GM21423 (cell line): ENCODE data around the gene NRXN2.
A peak's percentile ranks its signal among the peaks of the same experiment; 100 is the strongest.

Experiments
- ATAC-seq: cut with Tn5 transposase; IDR thresholded peaks from one replicate; pipeline ENCODE4 v1.9.1; 2021; ENCODE audit warnings: mild to moderate bottlenecking, moderate library complexity; ENCODE audit not compliant: unreplicated experiment

NRXN2 gene

DNA sequence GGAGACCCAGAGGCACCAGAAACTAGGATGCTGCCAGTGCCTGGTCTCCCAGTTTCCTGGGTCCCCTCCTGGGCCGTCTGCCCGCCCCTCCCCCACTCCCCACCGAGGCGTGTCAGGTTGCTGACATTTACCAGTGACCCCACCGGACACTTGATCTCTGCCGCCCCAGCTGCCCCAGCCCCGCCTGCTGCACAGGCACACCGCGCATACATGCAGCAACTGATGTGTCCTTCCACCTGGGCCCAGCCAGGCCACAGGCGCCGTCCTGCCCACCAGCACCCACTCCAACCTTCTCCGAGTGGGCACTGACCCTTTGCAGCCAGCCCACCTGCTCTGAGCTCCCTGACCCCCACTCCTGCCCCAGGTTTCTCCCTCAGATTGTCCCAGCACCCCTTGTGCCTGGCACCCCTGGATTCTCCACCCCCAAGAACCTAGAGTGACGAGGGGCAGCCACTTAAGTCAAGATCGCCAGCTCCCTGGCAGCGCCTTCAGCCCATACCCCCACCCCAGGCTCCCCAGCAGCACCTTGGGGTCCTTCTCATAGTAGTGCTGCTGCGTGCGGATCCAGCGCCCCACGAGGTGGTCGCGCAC, 36.2 kb upstream of the NRXN2 start:
- ATAC-seq: no peak

DNA sequence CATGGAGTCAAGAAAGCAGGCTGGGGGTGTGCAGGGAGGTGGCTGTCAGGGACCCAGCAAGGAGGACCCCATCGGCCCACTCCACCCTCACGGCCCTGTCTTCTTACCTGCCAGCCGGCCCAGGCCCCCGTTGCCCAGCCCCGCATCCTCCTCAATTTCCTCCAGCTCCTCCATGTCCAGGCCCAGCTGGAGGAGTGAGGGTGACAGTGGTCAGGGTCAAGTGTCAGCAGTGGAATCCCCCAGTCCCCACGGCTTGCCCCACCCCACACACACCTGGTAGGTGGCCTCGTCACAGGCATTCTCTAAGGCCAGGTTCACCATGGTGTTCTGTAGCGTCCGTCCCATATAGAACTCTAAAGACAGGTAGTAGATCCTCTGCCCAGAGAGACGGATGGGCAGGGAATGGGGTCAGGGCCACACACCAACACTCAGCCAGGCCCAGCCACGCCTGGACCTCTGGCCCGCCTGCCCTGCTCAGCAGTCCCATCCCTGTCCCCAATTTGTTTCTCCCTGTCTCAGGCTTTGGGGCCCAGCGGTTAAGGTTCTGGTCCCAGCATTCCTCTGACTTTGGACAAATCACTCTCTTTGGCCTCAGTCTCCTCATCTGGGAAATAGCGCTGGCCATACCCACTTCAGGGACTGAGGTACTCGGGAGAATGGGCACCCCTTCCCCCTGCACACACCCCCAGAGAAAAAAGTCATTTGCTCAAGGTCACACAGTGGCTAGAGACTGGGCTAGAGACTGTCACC, 35.5 kb upstream of the NRXN2 start:
- ATAC-seq: no peak

DNA sequence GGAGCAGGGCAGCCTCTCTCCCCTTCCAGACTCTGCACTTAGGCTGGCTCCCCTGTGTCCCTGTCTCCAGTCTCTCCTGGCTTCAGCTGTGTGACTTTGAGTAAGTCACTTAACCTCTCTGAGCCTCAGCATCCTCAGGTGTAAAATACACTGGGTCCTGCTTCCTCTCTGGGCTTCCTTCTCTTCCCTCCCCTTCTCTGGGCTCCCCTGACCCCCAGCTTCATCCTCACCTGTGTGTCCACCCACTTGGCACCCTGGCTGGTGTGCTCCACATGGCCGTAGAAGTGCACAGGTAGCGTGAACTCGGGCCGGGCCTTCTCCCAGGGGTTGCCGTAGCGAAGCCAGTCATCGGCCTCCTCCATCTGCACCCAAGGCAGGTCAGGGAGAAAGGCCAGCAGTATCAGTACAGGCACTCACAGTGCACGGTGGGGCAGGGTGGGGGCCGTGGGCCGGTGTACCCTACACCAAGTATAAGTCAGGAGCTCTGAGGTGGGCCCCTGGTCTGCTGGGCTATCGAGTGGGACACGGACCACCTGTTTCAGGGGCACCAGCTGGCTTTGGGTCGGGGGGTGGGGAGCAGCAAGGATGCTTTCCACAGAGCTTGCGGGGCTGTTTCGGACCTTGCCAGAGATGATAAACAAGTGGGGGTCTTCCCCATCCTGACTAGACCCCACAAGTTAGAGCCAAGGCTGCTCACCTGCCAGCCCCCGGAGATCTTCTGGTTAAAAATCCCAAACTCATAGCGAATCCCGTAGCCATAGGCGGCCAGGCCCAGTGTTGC, 34.7 kb upstream of the NRXN2 start:
- no peak for ATAC-seq

DNA sequence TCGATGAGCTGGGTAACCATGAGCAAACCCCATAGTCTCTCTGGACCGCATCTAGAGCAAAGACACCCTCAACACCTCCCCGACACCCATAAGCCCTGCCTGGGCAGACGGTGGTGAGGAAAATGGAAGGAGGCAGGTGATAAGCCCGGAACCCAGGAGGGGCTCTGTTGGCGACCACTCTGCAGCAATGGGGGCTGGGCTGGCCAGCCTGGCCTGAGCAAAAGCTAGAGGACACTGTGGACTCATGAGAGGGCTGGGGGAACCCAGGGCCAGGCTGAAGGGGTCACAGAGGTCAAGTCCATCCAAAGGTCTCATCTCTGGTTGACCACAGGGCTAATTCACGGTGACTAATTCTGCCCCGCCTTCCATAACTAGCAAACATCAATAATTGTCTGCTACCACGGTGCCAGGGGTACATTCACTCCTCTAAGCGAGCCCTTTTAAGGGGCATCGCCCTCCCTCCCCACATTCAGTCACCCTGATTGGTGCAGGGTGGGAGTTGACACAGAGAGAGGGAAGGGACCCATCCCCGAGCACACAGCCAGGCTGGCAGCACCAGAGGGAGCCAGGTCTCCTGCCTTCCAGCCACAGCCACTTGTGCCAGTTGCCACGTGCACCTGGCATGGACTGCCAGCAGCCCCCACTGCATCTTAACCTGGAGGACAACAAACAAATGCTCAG, 32.8 kb upstream of the NRXN2 start:
- ATAC-seq: no peak

DNA sequence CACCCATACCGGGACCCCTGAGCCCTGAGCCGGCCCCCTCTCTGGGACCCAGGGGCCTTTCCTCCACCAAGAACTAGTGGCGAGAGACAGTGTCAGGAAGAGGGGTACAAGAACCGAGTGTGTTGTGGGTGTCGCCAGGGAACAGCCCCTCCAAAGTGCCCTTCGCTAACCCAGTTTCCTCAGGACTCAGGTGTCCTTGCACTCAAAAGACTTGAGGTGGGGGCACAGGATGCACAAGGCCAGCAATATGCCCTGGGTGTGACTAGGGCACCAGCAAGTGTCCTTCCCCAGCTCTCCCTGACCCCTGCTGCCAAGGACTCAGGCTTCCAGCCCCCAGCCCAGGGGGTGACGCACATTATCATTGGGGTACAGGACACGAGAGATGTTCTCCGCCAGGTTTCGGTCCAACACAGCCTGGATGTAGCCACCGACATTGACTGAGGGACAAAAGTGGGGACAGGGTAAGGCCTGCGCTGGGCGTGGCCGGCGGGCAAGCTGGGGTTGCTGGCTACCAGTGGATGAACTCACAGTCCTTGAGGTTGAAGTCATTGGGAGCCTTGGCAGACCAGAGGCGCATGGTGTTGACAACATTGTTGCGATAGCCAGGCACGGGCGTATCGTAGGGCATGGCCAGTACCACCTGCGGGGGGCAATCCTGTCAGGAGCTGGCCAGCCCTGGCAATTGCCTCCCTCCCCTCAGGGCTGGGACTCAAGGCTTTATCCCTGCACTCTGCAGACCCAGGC, 32.1 kb upstream of the NRXN2 start:
- ATAC-seq: no peak

DNA sequence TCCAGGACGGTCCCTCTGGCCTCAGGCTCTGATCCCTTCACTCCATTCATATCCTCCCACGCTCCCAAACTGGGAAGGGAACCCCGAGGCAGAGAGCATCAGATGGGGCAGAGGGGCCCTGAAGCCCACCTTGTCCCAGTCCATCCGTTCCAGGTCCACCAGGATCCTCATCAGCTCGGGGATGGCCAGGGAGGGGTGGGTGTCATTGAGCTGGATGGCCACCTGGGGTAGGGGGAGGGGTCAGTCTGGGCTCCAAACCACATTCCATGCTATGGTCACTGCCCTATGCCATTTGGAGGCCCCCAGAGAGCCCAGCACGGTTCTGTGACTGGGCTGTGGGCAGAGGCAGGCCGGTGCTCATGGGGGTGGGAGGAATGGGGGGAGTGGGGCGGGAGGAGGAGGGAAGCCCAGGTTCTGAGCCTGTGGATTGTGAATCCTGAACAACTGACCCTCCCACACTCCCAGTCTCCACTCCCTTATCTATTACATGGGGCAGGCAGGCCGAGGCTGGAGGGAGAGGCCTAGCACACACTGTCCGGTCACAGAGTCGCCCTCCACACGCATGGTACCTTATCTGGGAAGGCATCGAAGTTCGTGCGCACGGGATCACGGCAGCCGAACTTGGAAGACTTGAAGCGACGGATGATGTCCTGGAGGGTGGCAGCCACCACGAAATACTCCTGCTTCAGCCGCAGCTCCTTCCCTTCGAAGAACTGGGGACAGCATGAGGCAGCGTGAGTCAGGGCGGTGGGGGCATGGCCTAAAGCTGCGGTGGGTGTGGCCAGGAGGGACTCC, 31.3 kb upstream of the NRXN2 start:
- no peak for ATAC-seq

DNA sequence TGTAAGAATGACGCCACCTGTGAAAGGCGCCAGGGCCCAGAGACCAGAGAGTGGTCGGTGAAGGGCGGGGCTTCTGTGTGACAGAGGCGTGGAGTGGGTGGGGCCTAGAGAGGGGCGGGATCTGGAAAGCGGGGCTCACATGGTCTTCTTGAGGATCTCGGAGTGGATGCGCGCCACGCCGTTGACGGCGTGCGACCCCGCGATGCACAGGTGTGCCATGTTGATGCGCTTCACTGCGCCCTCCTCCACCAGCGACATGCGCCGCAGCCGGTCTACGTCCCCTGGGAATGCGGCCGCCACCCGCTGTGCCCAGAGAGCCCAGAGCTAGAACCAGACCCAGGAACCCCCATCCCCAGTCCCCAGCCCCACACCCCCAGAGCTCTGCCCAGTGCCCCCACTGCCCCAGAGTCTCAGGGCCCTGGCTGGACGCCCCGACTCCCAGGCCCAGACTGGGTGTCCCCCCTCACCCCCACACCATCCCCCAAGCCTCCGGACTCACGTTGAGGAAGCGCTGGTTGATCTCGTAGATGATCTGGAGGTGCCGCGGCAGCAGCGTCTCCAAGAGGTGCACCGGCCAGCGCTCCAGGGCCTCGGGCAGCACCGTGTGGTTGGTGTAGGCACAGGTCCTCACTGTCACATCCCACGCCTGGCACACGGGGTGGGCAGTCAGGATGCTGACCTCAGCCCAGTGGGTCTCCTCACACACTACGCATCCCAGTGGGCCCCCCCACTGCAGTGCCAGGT, 30.6 kb upstream of the NRXN2 start:
- ATAC-seq: no peak

DNA sequence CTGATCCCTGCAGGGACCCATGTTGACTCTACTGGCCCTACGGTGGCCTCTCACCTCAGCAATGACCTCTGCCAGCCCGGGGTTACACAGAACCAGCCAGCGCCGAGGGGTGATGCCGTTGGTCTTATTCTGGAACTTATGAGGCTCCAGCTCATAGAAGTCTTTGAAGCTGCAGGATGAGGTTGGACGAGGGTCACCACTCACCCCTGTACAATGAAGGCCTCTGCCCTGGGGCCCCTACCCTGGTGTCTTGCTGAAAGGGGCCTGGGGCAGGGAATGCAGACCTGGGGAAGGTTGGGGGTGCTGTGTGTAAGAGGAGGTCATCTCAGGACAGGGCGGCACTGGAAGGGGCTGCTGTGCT, 30.0 kb upstream of the NRXN2 start:
- ATAC-seq: no peak

DNA sequence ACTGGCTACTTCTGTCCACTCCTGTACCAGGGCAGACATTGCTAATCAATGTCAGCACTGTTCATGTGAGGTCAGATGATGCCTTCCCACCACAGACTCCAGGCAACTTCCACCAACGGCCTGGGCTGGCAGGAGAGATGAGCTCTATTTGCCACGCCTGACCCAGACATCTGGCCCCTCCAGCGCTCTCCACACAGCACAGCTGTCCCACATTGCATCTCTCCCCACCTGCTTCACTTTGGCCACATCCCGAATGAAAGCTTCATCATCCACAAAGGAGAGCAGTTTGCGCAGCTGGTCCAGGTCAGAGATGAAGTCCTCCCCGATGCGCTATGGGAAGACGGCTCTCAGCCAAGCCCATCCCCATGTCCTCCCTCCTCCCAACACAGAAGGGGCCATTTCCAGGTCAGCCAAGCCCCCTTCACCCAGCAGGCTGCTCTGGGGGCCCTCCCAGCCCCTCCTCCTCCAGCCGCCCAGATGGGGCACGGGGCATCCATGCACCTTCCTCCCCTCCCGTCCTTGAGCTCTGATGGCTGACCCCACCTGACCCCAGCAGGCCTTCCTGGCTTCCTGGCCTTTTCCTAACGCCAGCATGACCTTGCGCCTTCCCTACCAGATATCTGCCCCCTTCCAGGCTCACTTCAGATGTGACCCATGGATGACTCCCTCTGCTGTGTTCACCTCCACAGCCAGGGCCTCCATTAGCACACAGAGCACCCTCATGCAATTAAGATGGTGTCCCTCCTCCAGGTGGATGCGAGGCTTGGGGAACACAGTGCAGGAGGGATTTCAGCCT, 29.4 kb upstream of the NRXN2 start:
- no peak for ATAC-seq

DNA sequence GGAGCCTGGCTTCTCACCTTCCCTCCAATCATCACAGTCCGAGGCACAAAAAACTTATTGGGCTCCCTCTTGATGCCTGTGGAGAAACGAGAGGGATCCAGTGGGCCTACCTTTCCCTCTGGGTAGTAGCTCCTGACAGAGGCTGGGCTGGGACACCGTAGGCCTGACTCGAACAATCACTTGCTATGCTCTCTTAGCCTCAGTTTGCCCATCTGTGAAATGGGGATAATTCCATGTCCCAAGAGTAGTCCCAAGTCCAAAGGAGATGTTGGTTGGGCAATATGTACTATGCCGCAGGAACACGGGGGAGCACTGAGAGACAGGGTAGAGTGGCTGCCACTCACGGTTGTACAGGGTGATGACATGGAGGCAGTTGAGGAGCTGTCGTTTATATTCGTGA, 28.6 kb upstream of the NRXN2 start:
- no peak for ATAC-seq

DNA sequence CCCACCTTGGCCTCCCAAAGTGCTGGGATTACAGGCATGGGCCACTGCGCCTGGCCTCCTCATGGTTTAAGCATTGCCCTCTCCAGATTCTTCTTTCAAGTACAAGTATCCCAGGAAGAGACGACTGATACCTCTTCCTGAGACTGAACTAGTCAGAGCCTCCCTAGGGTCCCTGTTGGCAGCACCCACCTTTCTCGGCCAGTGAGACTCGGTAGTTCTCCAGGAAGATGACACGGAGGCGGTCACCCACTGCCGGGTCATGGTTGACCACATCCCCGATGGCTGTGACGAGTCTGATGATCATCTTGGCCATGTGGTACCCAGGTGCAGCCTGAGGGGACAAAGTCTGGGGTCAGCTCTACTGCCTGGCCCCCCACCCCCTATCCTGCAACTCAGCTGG, 28.1 kb upstream of the NRXN2 start:
- no peak for ATAC-seq

DNA sequence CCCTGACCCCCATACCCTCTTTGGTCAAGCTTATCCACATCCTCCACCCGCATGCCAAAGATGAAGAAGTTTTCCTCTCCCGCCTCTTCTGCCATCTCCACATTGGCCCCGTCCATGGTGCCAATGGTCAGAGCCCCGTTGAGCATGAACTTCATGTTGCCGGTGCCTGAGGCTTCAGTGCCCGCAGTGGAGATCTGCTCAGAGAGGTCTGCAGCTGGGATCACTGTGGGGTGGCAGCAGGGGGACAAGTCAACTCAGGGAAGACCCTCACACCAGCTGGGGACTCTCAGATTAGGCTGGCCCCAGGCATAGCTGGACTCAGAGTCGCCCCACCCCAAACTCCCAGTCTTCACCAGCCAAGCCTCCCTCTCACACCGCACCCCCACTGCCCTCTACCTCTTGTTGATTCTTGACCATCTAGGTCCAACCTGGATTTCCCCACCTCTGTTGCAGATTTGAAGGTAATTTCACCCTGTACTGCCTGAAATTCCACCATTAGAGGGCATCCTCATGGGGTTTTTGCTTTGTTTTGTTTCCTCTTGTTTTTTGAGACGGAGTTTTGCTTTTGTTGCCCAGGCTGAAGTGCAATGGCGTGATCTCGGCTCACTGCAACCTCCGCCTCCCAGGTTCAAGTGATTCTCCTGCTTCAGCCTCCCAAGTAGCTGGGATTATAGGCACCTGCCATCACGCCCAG, 27.5 kb upstream of the NRXN2 start:
- no peak for ATAC-seq

DNA sequence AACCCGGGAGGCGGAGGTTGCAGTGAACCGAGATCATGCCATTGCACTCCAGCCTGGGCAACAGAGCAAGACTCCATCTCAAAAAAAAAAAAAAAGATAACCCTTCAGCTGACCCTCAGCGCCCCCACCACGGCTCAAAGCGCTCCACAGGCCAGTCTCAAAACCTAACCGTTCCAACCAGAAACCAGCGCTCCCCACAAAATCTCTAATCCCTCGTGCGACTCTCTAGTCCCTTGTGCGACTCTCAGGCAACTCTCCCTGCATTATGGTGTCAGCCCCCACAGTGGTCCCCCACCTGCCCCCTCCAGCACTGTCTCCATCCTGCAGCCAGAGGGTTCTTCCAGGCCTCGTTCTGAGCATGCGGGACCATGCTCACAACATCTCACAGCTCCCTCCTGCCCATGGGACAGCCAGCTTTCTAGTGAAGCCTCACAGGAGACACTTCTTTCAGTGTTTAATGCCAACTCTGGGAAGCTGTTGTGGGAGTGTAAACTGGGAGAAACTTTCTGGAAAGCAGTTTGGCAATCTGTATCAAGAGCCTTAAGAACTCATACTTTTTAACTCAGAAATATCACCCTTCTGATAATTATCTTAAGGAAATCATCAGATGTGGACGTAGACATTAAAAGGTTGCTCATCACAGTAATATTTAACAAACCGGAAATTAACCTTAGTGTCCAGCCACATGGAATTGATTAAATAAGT, 25.1 kb upstream of the NRXN2 start:
- ATAC-seq: no peak

DNA sequence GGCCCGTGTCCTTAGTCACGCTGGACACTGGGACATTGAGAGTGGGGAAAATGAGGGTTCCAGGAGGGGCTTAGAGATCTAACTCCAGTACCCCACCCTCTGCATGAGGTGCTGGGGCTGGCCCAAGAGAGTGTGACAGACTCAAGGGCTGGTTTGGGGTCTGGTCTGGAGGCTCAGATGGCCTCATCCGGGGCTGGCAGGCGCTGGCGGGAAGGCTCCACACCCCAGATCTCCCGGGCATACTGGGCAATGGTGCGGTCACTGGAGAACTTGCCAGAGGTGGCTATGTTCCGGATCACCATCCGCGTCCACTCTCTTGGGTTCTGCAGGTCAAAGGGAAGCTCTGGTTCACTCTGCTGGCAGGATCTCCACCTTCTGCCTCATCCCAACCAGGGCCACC, 23.5 kb upstream of the NRXN2 start:
- ATAC-seq: no peak

DNA sequence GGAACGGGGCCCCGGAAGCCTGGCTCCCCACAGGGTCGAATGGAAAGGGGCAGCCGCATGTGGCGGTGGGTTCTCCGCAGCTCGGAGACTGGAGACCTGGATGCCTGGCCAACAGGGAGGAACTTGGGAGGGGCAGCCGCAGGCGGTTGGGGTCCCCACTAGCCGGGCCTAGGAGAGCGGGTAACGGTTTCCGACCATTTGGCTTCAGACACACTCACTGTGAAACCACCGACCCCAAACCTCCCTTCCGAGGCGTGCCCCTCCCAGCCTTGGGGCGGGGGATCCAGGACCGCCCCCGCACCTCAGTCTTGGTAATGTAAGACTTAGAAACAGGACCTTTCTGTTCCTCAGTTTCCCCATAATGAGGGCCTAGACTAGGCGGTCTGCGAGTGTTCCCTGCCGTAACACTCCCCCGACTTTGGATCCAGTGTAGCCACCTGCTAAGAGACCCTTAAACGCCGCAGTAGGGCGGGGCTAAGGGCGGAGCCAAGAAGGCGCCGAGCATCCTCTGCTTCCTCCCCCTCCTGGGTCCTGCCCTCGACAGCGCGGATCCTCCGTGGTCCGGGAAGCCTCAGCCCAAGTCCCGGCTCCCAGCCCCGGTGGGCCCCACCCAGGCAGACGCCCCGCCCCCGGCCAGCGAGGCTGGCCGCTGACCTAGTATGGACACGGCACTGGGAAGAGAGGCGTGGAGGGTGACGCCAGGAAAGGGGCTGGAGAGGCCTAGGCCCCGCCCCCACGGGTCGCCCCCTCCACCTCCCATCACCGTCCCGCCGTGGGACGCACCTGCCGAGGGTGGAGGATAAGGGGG, 22.7 kb upstream of the NRXN2 start:
- ATAC-seq: no peak

DNA sequence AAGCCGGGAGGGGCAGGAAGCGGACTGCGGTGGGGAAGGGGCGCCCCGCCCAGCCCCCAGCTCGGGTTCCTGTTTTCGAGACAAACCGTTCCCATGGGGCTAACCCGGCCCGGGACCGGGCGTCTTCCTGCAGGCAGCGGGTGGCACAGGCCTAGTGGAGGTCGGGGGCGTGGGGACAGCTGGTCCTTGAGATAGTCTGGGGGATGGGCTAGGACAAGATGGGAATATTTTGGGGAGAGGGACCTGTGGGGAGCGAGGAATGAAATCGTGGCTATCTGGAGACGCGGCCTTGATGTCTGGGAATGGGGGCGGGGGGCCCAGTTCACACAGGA, 22.2 kb upstream of the NRXN2 start:
- ATAC-seq: peak; percentile 38
